Measurements from ENCODE around the gene SLC7A10.

Gene SLC7A10

DNA sequence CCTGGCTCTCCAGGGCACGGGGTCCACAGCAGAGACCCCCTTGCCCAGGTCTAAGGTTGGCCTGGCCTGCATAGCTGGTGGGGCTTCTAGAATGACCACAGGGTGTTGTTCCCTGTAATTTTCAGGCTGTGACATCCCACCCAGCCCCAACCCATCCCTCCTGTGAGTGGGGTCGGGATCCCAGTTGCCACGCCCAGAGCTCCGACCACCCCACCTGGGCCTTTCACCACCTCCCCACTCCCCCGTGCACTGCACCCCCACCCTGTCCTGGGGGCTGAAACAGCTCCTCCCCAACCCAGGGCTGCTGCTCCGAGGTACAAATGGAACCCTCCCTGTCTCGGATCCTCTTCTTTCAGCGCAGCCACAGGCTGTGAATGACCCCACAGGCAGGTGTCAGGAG is 8.4 kb upstream of the SLC7A10 start:
- TF ChIP-seq, protein P1, sequence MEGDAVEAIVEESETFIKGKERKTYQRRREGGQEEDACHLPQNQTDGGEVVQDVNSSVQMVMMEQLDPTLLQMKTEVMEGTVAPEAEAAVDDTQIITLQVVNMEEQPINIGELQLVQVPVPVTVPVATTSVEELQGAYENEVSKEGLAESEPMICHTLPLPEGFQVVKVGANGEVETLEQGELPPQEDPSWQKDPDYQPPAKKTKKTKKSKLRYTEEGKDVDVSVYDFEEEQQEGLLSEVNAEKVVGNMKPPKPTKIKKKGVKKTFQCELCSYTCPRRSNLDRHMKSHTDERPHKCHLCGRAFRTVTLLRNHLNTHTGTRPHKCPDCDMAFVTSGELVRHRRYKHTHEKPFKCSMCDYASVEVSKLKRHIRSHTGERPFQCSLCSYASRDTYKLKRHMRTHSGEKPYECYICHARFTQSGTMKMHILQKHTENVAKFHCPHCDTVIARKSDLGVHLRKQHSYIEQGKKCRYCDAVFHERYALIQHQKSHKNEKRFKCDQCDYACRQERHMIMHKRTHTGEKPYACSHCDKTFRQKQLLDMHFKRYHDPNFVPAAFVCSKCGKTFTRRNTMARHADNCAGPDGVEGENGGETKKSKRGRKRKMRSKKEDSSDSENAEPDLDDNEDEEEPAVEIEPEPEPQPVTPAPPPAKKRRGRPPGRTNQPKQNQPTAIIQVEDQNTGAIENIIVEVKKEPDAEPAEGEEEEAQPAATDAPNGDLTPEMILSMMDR (IDR thresholded peaks at IDR 0.05; ENCODE audit: insufficient read depth, low read depth, low read length, missing control alignments), result no peak
- no peak for DNase-seq (ENCODE audit: low read depth)
- no peak overlapping the region for H3K4me3 ChIP-seq (ENCODE audit: low read length)

DNA sequence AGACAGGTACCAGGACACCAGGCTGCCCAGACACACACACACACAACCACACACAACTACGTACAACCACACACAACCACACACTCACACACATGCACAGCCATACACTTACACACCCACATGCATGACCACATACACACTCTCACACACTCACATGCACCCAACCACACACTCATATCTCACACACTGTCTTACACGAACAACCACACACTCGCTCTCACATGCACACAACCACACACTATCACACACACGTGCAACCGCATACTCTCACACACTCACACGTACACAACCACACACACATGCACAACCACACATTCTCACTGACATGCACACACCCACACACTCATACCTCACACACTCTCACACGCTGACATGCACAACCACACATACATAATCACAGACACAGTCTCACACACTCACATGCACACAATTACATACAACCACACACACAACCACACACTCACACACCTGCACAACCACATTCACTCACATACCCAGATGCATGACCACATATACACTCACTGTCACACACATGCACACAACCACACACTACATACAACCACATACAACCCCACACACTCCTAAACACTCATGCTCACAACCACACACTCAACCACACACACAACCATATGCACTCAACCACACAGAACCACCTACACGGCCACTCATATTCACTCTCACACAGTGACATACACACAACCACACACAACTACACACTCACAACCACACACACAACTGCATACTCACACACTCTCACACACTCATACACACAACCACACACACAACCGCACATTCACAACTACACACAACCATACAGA is 7.6 kb upstream of the SLC7A10 start:
- DNase-seq (ENCODE audit: low read depth), result no peak
- TF ChIP-seq, protein P1 (IDR thresholded peaks at IDR 0.05; ENCODE audit: insufficient read depth, low read depth, low read length, missing control alignments), result no peak
- H3K4me3 ChIP-seq (ENCODE audit: low read length), result no peak overlapping the region

DNA sequence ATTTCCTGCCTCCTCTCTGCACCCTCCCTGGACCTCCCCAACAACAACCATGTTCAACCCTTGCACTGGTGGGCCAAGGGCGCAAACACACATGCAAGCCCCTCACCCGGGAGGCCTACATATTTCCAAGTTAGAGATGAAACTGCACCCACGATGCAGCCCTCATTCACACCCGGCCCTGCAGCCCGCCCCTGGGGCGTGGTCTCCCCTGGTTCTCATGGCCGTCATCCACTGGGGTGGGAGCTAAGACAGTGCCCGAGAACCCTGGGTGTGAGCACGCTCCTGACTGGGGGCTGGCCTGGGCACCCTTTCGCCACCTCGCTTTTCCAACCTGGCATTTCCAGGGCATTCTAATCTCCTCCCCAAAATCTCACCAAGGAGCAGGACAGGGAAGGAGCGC is 7.0 kb upstream of the SLC7A10 start:
- H3K4me3 ChIP-seq (ENCODE audit: low read length), result no peak overlapping the region
- no peak for DNase-seq (ENCODE audit: low read depth)
- TF ChIP-seq, protein P1 (IDR thresholded peaks at IDR 0.05; ENCODE audit: insufficient read depth, low read depth, low read length, missing control alignments), result no peak

DNA sequence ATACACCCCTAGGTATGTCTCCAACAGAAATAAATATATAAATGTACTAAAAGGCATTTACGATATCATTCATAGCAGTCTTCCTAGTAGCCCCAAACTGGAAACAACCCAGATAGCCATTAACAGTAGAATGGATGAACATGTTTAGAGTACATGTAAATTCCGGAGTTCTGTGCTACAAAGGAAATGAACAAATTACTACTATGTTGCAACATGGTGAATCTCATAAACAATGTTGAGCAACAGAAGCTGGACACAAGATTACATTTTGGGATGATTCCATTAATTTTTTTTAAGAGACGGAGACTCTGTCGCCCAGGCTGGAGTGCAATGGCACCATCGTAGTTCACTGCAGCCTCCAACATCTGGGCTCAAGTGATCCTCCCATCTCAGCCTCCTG is 5.9 kb upstream of the SLC7A10 start:
- TF ChIP-seq, protein P1 (IDR thresholded peaks at IDR 0.05; ENCODE audit: insufficient read depth, low read depth, low read length, missing control alignments), result no peak
- H3K4me3 ChIP-seq (ENCODE audit: low read length), result no peak overlapping the region
- peak; percentile 12 for DNase-seq (ENCODE audit: low read depth)

DNA sequence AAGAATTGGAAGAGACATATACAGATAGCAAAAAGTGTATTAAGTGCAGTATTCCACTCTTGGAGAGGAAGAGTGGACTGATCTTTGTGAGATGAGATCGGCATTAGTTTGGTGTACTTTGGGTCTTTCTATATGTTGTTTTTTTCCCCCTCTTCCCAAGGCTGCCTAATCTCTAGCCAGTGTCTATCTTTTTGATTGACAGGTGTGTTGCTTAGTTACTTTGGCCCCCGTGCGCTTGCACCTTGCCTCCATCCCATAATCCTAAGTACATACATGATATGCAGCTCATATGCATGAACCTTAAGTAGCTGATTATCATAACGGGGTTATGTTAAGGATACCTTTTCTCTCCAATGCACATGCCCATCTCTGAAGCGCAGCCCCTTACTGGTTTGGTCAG is 4.3 kb upstream of the SLC7A10 start:
- TF ChIP-seq, protein P1 (IDR thresholded peaks at IDR 0.05; ENCODE audit: insufficient read depth, low read depth, low read length, missing control alignments), result no peak
- no peak overlapping the region for H3K4me3 ChIP-seq (ENCODE audit: low read length)
- DNase-seq (ENCODE audit: low read depth), result no peak

DNA sequence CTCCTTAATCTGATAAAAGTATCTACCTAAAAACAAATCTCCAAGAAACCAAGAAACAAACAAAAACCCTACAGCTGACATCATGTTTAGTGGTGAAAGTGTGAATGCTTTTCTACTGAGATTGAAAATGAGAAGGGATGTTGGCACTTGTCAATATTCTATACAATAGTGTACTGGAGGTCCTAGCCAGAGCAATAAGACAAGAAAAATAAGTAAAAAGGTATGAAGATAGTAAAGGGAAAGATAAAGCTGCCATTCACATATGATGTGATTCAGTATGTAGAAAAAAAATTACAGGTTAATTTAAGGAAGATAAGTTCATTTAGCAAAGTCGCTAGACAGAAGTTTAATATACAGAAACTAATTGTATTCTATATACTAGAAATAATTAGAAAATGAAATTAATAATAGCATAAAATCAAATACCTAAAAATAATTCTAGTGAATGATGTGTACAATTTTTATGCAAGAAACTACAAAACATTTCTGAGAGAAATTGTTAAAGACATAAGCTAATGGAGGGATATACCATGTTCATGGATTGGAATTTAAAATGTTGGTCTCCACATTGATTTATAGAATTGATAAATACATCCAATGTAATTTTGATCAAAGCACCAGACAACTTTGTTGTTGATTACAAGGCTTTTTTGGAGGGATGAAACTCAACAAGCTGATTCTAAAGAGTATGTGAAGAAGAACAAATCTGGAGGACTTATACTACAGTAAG is 2.4 kb upstream of the SLC7A10 start:
- no peak for DNase-seq (ENCODE audit: low read depth)
- TF ChIP-seq, protein P1 (IDR thresholded peaks at IDR 0.05; ENCODE audit: insufficient read depth, low read depth, low read length, missing control alignments), result no peak
- H3K4me3 ChIP-seq (ENCODE audit: low read length), result no peak overlapping the region
